ENCODE results near the gene DHX40. TPM values are rescaled to one million over a fixed set of nuclear protein-coding genes. Genes with fewer than 3 reads are reported as not detected.

Gene DHX40
- total and polyA plus RNA-seq, 2 of the 13 experiments (the other 11 are each of a cell fraction or from before 2014, with no cell fraction given) = 22.2 to 37.0 TPM

DNA sequence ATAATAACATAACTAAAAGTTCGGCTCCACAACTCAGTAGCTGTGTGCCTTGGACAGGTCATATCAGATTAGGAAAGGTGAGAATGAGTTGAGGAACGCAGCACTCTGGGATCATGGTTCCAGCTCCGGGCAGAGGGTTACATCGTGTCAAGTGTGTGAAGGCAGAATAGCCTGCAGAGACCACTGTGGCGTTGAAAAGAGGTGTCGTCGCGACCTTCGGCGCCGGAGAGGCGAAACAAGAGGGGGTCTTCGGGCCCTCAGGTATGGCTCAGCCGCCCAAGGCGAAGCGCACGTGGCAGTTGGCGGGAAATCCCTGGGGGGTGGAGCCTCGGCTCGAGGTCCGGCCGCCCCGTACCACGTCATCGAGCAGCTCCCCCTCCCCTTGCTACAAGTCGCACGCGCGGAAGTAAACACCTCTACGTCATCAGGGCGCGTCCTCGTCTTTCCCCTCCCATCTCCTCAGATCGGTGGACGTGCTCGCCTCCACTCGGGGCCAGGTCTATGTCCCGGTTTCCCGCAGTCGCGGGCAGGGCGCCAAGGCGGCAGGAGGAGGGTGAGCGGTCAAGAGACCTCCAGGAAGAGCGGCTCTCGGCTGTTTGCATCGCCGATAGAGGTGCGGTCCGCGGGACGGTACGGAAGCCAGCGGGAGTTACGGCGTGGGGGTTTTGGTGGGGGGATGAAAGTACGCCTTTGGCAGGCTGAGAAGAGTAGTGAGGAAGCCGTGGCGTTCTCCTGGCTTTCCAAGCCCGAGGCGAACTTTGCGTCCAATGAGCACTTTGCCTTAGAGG is at the start of gene DHX40 (continued):
- TF ChIP-seq, protein P1, sequence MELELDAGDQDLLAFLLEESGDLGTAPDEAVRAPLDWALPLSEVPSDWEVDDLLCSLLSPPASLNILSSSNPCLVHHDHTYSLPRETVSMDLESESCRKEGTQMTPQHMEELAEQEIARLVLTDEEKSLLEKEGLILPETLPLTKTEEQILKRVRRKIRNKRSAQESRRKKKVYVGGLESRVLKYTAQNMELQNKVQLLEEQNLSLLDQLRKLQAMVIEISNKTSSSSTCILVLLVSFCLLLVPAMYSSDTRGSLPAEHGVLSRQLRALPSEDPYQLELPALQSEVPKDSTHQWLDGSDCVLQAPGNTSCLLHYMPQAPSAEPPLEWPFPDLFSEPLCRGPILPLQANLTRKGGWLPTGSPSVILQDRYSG (CRISPR knock-in tag; IDR thresholded peaks at IDR 0.05) = peak; percentile 89; the same call in 1 of the 2 replicates
- TF ChIP-seq, protein P2, sequence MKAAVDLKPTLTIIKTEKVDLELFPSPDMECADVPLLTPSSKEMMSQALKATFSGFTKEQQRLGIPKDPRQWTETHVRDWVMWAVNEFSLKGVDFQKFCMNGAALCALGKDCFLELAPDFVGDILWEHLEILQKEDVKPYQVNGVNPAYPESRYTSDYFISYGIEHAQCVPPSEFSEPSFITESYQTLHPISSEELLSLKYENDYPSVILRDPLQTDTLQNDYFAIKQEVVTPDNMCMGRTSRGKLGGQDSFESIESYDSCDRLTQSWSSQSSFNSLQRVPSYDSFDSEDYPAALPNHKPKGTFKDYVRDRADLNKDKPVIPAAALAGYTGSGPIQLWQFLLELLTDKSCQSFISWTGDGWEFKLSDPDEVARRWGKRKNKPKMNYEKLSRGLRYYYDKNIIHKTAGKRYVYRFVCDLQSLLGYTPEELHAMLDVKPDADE (CRISPR knock-in tag; IDR thresholded peaks at IDR 0.05) = peak; percentile 60; the same call in 1 of the 2 replicates
- TF ChIP-seq PCBP2 (optimal IDR thresholded peaks at IDR 0.05; ENCODE audit: low read depth, low read length, poor library complexity, severe bottlenecking) = no peak
- peak; percentile 94 for TF ChIP-seq ZNF296 (CRISPR knock-in tag; conservative IDR thresholded peaks at IDR 0.05)
- TF ChIP-seq, protein P3, sequence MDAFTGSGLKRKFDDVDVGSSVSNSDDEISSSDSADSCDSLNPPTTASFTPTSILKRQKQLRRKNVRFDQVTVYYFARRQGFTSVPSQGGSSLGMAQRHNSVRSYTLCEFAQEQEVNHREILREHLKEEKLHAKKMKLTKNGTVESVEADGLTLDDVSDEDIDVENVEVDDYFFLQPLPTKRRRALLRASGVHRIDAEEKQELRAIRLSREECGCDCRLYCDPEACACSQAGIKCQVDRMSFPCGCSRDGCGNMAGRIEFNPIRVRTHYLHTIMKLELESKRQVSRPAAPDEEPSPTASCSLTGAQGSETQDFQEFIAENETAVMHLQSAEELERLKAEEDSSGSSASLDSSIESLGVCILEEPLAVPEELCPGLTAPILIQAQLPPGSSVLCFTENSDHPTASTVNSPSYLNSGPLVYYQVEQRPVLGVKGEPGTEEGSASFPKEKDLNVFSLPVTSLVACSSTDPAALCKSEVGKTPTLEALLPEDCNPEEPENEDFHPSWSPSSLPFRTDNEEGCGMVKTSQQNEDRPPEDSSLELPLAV (CRISPR knock-in tag; conservative IDR thresholded peaks at IDR 0.05; ENCODE audit: low read depth) = no peak; the same call in 1 of the 2 replicates
- no peak for TF ChIP-seq PAX8 (CRISPR knock-in tag; IDR thresholded peaks at IDR 0.05; ENCODE audit: borderline replicate concordance)
- no peak; the same call in 1 of the 2 replicates for TF ChIP-seq MED13 (CRISPR knock-in tag; IDR thresholded peaks at IDR 0.05)
- TF ChIP-seq PCBP1 (IDR thresholded peaks at IDR 0.05; ENCODE audit: borderline replicate concordance, low read depth, low read length) = no peak
- TF ChIP-seq MAFF (IDR thresholded peaks at IDR 0.05; ENCODE audit: low read depth, low read length) = no peak
- TF ChIP-seq ZNF354B (CRISPR knock-in tag; IDR thresholded peaks at IDR 0.05) = 0 out of 2 replicates have a peak, but pooled peaks have one; percentile 49
- TF ChIP-seq NFE2L1 (CRISPR knock-in tag; IDR thresholded peaks at IDR 0.05; ENCODE audit: borderline replicate concordance) = peak; percentile 65; the same call in 1 of the 2 replicates
- peak; percentile 52 for TF ChIP-seq SOX5 (CRISPR knock-in tag; IDR thresholded peaks at IDR 0.05; ENCODE audit: borderline replicate concordance)
- peak; percentile 99 for TF ChIP-seq NRL (CRISPR knock-in tag; IDR thresholded peaks at IDR 0.05; ENCODE audit: borderline replicate concordance)
- peak; percentile 68 for TF ChIP-seq ZNF264 (CRISPR knock-in tag; IDR thresholded peaks at IDR 0.05)
- TF ChIP-seq ISL2 (CRISPR knock-in tag; IDR thresholded peaks at IDR 0.05) = peak; percentile 75
- peak; percentile 77 for TF ChIP-seq FOXP1 (IDR thresholded peaks at IDR 0.05)
- peak; percentile 79 for TF ChIP-seq FOXP1 (CRISPR knock-in tag; IDR thresholded peaks at IDR 0.05)
- TF ChIP-seq ZNF792 (CRISPR knock-in tag; IDR thresholded peaks at IDR 0.05) = peak; percentile 61
- no peak for TF ChIP-seq CHD2 (IDR thresholded peaks at IDR 0.05; ENCODE audit: low read depth, low read length)
- peak; percentile 96; the same call in 1 of the 2 replicates for TF ChIP-seq ZNF251 (CRISPR knock-in tag; IDR thresholded peaks at IDR 0.05)
- TF ChIP-seq NFYB (CRISPR knock-in tag; IDR thresholded peaks at IDR 0.05) = no peak; the same call in 1 of the 2 replicates
- no peak; the same call in 1 of the 2 replicates for TF ChIP-seq ZNF598 (CRISPR knock-in tag; IDR thresholded peaks at IDR 0.05; ENCODE audit: borderline replicate concordance)
- peak; percentile 97 for TF ChIP-seq REL (CRISPR knock-in tag; conservative IDR thresholded peaks at IDR 0.05)
- no peak for TF ChIP-seq THYN1 (CRISPR knock-in tag; IDR thresholded peaks at IDR 0.05; ENCODE audit: borderline replicate concordance, low read depth)

All from HepG2 (cell line).